ENCODE data around the gene RCAN3.

The RCAN3 gene

DNA sequence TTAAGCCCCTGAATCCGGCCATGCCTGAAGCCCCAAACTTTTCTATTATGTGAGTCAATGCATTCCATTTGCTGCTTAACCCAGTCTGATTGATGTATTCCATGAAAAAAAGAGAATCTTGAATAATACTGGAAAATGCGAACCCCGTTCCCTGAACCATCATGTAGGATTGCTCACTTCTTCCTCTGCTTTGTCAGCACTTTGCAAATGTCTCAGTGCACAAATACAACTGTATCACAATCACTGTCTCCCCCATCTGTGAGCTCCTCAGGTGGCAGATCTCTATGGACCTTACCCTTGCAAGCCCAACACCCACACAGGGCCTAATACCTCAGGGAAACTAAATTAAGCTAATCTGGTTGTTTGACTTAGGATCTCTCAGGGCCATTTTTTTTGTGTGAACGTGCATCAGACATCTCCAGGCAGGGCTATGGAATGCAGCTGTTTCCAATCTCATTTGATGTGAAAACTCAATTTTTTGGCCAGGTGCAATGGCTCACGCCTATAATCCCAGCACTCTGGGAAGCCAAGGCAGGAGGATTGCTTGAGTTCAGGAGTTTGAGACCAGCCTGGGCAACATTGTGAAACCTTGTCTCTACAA, 2.1 kb upstream of the RCAN3 start:
- TF ChIP-seq, protein P1, sequence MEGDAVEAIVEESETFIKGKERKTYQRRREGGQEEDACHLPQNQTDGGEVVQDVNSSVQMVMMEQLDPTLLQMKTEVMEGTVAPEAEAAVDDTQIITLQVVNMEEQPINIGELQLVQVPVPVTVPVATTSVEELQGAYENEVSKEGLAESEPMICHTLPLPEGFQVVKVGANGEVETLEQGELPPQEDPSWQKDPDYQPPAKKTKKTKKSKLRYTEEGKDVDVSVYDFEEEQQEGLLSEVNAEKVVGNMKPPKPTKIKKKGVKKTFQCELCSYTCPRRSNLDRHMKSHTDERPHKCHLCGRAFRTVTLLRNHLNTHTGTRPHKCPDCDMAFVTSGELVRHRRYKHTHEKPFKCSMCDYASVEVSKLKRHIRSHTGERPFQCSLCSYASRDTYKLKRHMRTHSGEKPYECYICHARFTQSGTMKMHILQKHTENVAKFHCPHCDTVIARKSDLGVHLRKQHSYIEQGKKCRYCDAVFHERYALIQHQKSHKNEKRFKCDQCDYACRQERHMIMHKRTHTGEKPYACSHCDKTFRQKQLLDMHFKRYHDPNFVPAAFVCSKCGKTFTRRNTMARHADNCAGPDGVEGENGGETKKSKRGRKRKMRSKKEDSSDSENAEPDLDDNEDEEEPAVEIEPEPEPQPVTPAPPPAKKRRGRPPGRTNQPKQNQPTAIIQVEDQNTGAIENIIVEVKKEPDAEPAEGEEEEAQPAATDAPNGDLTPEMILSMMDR (IDR thresholded peaks at IDR 0.05): no peak
- no peaks in the 10 kb centered on the region for H3K9me3 Mint-ChIP-seq
- peak overlapping the region; percentile 1 for H3K4me3 Mint-ChIP-seq
- peaks cover 56% of the 10 kb centered on the region for H3K27me3 Mint-ChIP-seq (ENCODE audit: low read depth, poor library complexity)
- no peaks in the 10 kb centered on the region for H3K36me3 Mint-ChIP-seq (ENCODE audit: low read depth)
- H3K27ac Mint-ChIP-seq: no peak overlapping the region
- H3K4me1 Mint-ChIP-seq: peaks cover 25% of the 10 kb centered on the region
- DNase-seq: no peak

DNA sequence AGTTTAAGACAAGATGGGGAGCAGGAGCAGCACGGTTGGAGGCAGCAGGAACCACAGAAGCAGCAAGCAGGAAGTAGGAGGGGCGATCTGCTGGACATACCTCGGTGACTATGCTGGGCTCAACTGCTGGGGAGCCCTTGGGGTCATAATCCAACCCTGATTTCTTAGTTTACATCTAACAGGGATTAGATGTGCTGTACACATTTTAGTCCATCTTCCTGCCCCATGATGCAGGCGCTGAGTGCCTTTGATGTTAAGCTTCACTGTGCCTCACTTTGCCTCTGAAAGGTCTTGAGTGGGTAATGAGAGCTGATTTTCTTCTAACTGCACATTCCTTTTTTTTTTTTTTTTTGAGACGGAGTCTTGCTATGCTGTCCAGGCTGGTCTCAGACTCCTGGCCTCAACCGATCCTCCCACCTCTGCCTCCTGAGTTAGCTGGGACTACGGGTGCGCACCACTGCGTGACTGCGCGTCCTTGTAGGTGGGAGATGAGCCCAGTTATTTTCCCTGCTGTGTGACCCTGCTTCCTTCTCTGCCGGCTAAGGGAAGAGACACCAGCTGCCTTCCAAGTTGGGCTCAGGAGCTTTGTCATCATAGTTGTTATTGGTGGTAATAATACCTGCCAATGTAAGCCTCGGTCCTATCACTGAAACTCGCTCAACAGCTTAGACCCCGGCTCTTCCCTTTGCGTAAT, 1.1 kb upstream of the RCAN3 start:
- no peak for DNase-seq
- no peaks in the 10 kb centered on the region for H3K9me3 Mint-ChIP-seq
- no peak overlapping the region for H3K27ac Mint-ChIP-seq
- TF ChIP-seq, protein P1 (IDR thresholded peaks at IDR 0.05): no peak
- H3K27me3 Mint-ChIP-seq (ENCODE audit: low read depth, poor library complexity): peaks cover 59% of the 10 kb centered on the region
- H3K4me1 Mint-ChIP-seq: peaks cover 25% of the 10 kb centered on the region
- no peaks in the 10 kb centered on the region for H3K36me3 Mint-ChIP-seq (ENCODE audit: low read depth)
- peak overlapping the region; percentile 83 for H3K4me3 Mint-ChIP-seq

DNA sequence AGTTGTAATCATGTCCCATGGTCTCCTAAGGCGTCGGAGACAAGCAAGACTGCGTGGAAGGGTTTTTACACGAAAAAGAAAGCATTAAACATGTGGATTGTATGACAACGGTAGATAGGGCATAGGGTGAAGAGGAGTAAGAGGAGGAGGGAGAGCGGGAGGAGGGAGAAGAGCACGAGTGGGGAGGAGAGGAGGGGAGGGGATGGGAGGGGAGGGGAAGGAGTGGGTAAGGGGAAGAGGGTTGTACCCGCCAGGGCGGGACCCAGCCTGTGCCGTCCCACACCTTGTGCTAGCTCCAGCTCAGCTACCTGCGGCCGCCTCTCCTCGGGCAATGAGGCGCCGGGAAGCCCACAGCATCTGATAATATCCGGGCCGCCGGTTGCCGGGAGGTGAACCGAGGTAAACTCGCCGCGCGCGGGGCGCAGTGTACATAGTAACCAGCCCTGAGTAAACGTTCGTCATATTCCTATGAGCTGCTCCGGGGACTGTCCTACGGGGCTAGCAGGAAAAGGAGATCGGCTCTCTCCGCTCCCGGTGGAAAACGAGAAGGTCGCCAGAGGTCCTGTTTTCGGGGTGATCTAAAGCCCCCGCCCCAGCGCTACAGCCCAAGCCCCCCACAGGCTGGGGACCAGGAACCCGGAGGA, 449 bp upstream of the RCAN3 start:
- Mint-ChIP-seq H3K4me1 (peaks cover 25% of the 10 kb centered on the region), H3K36me3 (ENCODE audit: low read depth) (no peaks in the 10 kb centered on the region), H3K4me3 (peak overlapping the region; percentile 83), H3K9me3 (no peaks in the 10 kb centered on the region), H3K27me3 (ENCODE audit: low read depth, poor library complexity) (peaks cover 59% of the 10 kb centered on the region), H3K27ac (no peak overlapping the region)
- TF ChIP-seq, protein P1 (IDR thresholded peaks at IDR 0.05): no peak
- peak; percentile 54 for DNase-seq

DNA sequence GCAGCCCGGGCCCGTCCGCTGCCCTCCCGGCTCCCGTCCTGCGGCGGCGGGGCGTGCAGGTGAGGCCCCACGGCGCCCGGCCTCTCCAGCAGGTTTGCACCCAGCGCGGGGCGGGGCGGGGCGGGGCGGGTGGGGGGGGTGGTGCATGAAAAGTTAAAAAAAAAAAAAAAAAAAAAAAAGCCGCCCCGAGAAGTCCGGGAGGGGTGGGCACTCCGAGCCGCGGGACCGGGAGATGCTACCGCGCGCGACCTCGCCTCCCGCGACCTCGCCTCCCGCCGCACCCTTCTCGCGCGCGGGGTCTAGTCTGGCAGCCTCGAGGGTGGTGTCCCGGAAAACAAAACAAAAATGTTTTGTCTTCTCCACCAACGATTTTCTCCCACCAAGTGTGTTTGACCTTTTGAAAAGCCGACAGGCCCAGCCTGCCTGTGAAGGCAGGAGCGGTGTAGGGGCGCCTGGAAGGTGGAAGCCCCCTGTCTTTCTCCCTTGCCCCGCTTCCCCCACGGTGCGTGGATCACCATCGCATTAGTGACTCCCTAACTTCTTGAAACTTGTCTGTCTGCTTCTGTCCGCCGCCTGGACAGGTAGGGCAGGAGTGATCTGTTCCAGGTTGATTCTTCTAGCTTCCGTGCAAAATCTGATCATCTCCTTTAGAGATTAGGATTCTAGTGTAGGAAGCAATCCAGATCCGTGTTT, 569 bp downstream of the RCAN3 start:
- no peaks in the 10 kb centered on the region for H3K36me3 Mint-ChIP-seq (ENCODE audit: low read depth)
- no peak overlapping the region for H3K27ac Mint-ChIP-seq
- peak overlapping the region; percentile 93 for H3K4me3 Mint-ChIP-seq
- H3K9me3 Mint-ChIP-seq: no peaks in the 10 kb centered on the region
- H3K27me3 Mint-ChIP-seq (ENCODE audit: low read depth, poor library complexity): peaks cover 58% of the 10 kb centered on the region
- H3K4me1 Mint-ChIP-seq: peaks cover 25% of the 10 kb centered on the region
- TF ChIP-seq, protein P1 (IDR thresholded peaks at IDR 0.05): no peak
- DNase-seq: no peak

DNA sequence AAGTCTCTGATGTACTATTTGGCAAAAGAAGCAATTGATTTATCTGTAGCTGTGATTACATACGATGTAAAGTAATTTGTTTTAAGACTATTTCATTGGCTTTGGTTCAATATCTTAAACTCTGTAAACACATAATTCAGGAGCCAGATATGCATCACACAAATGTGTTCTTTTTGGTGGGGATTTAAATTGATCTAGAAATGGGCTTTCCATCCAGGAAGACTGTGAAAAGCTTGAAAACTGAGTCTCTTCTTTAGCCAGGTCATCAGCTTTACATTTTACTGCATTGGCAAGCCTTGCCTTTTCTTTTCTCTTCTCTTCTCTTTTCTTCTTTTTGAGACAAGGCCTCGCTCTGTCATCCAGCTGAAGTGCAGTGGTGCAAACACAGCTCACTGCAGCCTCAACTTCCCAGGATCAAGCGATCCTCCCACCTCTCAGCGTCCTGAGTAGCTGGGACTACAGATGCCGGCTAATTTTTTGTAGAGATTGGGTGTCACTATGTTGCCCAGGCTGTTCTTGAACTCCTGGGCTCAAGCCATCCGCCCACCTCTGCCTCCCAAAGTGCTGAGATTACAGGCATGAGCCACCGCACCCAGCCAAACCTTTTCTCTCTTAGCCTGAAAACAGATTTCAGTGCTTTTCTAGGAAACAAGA, 1.4 kb downstream of the RCAN3 start:
- Mint-ChIP-seq H3K27ac (no peak overlapping the region), H3K36me3 (ENCODE audit: low read depth) (peaks cover 1% of the 10 kb centered on the region), H3K4me1 (peaks cover 25% of the 10 kb centered on the region), H3K4me3 (peak overlapping the region; percentile 93), H3K27me3 (ENCODE audit: low read depth, poor library complexity) (peaks cover 57% of the 10 kb centered on the region), H3K9me3 (no peaks in the 10 kb centered on the region)
- no peak for DNase-seq
- TF ChIP-seq, protein P1 (IDR thresholded peaks at IDR 0.05): no peak

Measured in nephron progenitor cell (in vitro differentiated cells).